PFSK-1 (cell line): Measurements from ENCODE around the gene TXLNB.

Experiments
- POLR2AphosphoS5 ChIP-seq: IDR thresholded peaks from 2 replicates; pipeline ENCODE4 v1.6.1; 2012; ENCODE audit warnings: low read depth, mild to moderate bottlenecking, control low read depth, low read length, moderate library complexity
- TAF1 ChIP-seq: IDR thresholded peaks from 2 replicates; pipeline ENCODE4 v1.6.1; 2012; ENCODE audit warnings: low read length, control low read depth, borderline replicate concordance; ENCODE audit not compliant: insufficient read depth
- TF ChIP-seq, protein P1 (sequence below), 2 experiments: IDR thresholded peaks; 2 replicates each; pipeline versions ENCODE4 v1.6.1 to v1.8.0; 2011 to 2012; ENCODE audit warnings: low read depth in 2 of 2, low read length in 2 of 2, control low read depth in 1 of 2, inconsistent platforms in 1 of 2, mild to moderate bottlenecking in 1 of 2, moderate library complexity in 1 of 2; ENCODE audit not compliant: insufficient read depth in 1 of 2

DNA sequence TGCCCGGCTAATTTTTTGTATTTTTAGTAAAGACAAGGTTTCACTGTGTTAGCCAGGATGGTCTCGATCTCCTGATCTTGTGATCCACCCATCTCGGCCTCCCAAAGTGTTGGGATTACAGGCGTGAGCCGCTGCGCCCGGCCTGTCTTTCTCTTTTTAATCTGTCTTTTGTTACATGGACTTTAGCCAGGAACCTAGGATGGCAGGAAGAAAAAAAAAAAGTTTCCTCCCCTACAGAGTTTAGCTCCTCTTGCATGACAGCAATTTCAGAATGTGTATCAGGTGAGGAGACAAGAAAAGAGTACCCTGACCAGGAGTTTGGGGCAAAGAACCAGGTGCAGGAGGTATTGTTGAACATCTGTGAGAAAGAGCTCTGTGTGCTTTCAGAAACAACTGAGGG, 21.4 kb upstream of the TXLNB start:
- TF ChIP-seq POLR2AphosphoS5 (no peak), TAF1 (no peak)
- TF ChIP-seq, protein P1, sequence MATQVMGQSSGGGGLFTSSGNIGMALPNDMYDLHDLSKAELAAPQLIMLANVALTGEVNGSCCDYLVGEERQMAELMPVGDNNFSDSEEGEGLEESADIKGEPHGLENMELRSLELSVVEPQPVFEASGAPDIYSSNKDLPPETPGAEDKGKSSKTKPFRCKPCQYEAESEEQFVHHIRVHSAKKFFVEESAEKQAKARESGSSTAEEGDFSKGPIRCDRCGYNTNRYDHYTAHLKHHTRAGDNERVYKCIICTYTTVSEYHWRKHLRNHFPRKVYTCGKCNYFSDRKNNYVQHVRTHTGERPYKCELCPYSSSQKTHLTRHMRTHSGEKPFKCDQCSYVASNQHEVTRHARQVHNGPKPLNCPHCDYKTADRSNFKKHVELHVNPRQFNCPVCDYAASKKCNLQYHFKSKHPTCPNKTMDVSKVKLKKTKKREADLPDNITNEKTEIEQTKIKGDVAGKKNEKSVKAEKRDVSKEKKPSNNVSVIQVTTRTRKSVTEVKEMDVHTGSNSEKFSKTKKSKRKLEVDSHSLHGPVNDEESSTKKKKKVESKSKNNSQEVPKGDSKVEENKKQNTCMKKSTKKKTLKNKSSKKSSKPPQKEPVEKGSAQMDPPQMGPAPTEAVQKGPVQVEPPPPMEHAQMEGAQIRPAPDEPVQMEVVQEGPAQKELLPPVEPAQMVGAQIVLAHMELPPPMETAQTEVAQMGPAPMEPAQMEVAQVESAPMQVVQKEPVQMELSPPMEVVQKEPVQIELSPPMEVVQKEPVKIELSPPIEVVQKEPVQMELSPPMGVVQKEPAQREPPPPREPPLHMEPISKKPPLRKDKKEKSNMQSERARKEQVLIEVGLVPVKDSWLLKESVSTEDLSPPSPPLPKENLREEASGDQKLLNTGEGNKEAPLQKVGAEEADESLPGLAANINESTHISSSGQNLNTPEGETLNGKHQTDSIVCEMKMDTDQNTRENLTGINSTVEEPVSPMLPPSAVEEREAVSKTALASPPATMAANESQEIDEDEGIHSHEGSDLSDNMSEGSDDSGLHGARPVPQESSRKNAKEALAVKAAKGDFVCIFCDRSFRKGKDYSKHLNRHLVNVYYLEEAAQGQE (IDR thresholded peaks at IDR 0.05; ENCODE audit: insufficient read depth in 1 of 2, low read depth in 2 of 2, low read length in 2 of 2): no peak
